Pancreas (tissue), 10 donors: ENCODE data around the gene AKAP1. TPM values are rescaled to one million over a fixed set of nuclear protein-coding genes. Genes with fewer than 3 reads are reported as not detected.

ENCODE experiments used
- ATAC-seq, 4 donors: fragments of 200-7000 bp; cut with Tn5 transposase; one replicate each; pipeline versions ENCODE4 v1.8.0 to v1.9.1; 2020; ENCODE audit warnings: mild to moderate bottlenecking in 4 of 4, moderate library complexity in 4 of 4
- DNase-seq, 6 donors: peaks; one replicate each; pipeline ENCODE4 v3.0.0-alpha.2; 2020
- FAIRE-seq: peaks from 2 replicates; lab custom pipeline; 2012; peaks lifted over from hg19 to GRCh38; lab: Jason Lieb, UNC
- H3K27ac ChIP-seq, 4 donors: fragments of 200-600 bp; sonication (generic); 1 replicate in 3 of 4; 2 replicates in 1 of 4; pipeline versions ENCODE4 v1.5.0 to v1.8.0; 2020
- H3K27me3 ChIP-seq, 4 donors: fragments of 200-600 bp; one replicate each; pipeline ENCODE4 v1.8.0; 2021
- H3K36me3 ChIP-seq, 3 donors: fragments of 200-600 bp; sonication (generic) in 1 of 3; one replicate each; pipeline versions ENCODE4 v1.5.0 to v1.8.0; 2020 to 2021
- H3K4me1 ChIP-seq, 3 donors: fragments of 200-600 bp; one replicate each; pipeline ENCODE4 v1.8.0; 2021
- H3K4me3 ChIP-seq, 4 donors: fragments of 200-600 bp; sonication (generic) in 2 of 4; one replicate each; pipeline versions ENCODE4 v1.5.0 to v1.8.0; 2020 to 2021
- H3K9me3 ChIP-seq, 4 donors: fragments of 200-600 bp; one replicate each; pipeline ENCODE4 v1.8.0; 2021
- WGBS, 2 donors: extraction: QIAGEN DNeasy Blood & Tissue Kit; methylation state at CpG; one replicate each; pipeline ENCODE4 v1.1.7; 2013; 5-methylcytosine and 5-hydroxymethylcytosine counted together
- intact Hi-C, 3 donors: fragments of 100-400 bp; cut with DNase I; formaldehyde crosslinking; loops; one replicate each; pipeline versions ENCODE4 v1.11.1 to v1.14.2; 2022
- polyA plus RNA-seq, 2 donors: library from polyadenylated mRNA; stranded (reverse); fragments of 200-250 nt; gene quantifications; one replicate each; pipeline ENCODE4 v1.2.3, GENCODE V29; 2013
- total RNA-seq, 6 donors: library from RNA; stranded (reverse); fragmentation: NEBNext Ultra II Directional in 4 of 6; extraction: Animal tissue kit (Norgen Biotek cat#: 25700) in 4 of 6; gene quantifications; one replicate each; pipeline versions ENCODE4 v1.2.1 to v1.2.4, GENCODE V29; 2021 to 2023
- TF ChIP-seq, protein P1 (sequence below), 4 donors: fragments of 200-600 bp; sonication (generic) in 3 of 4; IDR thresholded peaks; one replicate each; pipeline versions ENCODE4 v1.5.0 to v1.8.0; 2021; ENCODE audit warnings: antibody characterized with exemption in 4 of 4
- donor health status: healthy with polysubstance abuse.
- donor health status: DM: no; HTN: no; CAD: no; lungs with moderate emphysema.
- donor health status: DM: no; HTN: no; CAD: no.
- donor health status: control.
- donor health status: control.
- donor health status: Bipolar disorder and iron deficiency.
- donor health status: DM: yes; HTN: yes; CAD: no.
- donor health status: DM: no; HTN: no; CAD: no.
- donor health status: DM: no; HTN: no; CAD: no.
- donor health status: DM: yes; HTN: yes; CAD: no.

Gene AKAP1
- total and polyA plus RNA-seq, 8 donors = 9.8 to 23.8 (median 15.3) TPM

DNA sequence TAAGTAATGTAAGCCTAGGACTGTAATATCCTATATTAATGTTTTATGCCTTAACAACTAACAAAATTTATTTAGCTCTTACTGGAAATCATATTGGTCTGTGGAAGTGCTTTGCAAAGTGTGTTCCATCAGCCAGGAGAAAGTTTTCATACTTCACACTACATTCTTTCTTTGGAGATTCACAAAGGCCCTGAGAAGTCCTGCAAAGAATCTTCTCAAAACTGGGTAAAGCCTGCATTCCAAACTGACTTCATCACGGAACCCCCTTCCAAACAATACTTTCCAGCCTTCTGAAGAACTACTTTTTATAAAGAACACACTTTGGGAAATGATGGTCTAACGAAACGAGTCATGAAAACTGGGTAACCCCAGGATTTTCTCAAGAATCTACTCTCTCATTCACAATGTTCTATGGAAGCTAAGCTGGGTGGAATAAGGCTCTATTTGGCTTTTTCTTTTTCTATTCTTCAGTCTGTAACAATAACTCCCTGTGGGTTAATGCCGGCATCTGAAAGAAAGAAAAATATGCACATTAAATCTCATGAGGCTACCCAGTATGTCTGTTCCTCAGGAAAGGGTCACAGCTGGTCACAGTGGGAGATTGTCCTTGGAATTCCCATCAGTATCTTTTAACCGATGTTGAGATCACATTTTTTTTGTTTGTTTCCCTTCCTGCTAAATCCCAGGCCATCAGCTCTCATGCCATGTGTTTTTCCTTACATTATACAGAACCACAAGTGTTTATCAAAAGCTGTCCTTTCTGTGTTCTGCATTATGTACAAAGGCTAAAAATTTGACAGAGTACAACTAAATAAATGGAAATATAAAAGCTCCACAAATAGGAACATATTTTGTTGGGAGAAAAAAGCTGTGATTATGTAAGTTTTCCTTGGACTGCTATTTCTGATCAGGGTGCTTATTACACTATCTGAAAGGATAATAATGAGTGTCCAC, 12.8 kb upstream of the AKAP1 start:
- Histone ChIP-seq H3K4me3 (no peak overlapping the region), H3K27ac (no peak overlapping the region), H3K27me3 (no peaks in the 10 kb centered on the region), H3K4me1 (no peaks in the 10 kb centered on the region), H3K9me3 (no peaks in the 10 kb centered on the region), H3K36me3 (no peaks in the 10 kb centered on the region)
- TF ChIP-seq, protein P1, sequence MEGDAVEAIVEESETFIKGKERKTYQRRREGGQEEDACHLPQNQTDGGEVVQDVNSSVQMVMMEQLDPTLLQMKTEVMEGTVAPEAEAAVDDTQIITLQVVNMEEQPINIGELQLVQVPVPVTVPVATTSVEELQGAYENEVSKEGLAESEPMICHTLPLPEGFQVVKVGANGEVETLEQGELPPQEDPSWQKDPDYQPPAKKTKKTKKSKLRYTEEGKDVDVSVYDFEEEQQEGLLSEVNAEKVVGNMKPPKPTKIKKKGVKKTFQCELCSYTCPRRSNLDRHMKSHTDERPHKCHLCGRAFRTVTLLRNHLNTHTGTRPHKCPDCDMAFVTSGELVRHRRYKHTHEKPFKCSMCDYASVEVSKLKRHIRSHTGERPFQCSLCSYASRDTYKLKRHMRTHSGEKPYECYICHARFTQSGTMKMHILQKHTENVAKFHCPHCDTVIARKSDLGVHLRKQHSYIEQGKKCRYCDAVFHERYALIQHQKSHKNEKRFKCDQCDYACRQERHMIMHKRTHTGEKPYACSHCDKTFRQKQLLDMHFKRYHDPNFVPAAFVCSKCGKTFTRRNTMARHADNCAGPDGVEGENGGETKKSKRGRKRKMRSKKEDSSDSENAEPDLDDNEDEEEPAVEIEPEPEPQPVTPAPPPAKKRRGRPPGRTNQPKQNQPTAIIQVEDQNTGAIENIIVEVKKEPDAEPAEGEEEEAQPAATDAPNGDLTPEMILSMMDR (IDR thresholded peaks at IDR 0.05) = no peak
- ATAC-seq = no peak
- 65 to 72% methylated on average over 5 of the region's 5 CpGs for WGBS, 2 donors
- no peak for DNase-seq
- FAIRE-seq = no peak
- intact Hi-C loops = no loop called here

DNA sequence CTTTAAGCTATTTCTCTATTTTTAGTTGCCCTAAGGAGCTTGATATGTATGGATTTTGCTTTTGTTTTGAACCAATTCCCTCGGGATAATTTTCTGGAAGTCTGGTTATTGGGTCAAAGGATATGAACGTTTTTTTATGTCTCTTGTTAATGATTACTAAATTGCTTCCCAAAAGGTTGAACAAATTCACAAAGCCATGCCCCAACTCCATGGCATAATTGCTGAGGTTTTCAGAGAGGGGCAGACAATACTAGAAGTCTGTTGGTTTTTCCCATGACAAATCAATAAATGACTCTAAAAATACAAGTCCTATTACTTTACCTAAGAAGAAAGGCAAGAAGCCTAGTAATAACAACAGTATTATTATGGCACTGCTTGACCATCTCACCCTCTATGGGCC, 11.4 kb upstream of the AKAP1 start:
- TF ChIP-seq, protein P1 (IDR thresholded peaks at IDR 0.05) = no peak
- ATAC-seq = no peak
- H3K9me3 ChIP-seq = no peaks in the 10 kb centered on the region
- 4 to 7% methylated on average over 2 of the region's 2 CpGs for WGBS, 2 donors
- no peak overlapping the region for H3K4me3 ChIP-seq
- H3K27ac ChIP-seq = no peak overlapping the region
- no peaks in the 10 kb centered on the region for H3K27me3 ChIP-seq
- H3K36me3 ChIP-seq = no peaks in the 10 kb centered on the region
- H3K4me1 ChIP-seq = no peaks in the 10 kb centered on the region
- no peak for DNase-seq
- intact Hi-C loops = no loop called here
- FAIRE-seq = no peak

DNA sequence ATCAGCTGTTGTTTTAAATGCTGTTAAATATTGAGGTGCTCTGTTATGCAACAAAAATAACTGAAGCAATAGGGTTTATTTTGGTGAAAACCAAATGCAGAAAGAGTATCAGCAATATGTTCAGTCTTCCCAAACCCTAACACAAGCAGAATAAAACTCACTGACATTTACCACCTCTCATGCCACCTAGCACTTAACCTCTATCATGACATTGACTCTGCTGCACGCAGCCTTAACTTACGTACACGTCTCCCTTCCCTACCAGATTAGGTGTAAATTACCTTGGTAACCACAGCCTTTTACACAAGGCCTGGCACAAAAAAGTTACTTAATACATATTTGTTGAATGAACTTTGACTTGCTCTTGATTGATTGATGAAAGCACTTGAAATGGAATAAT, 9.9 kb upstream of the AKAP1 start:
- WGBS, 2 donors = 57 to 59% methylated on average over 3 of the region's 3 CpGs
- Histone ChIP-seq H3K9me3 (no peaks in the 10 kb centered on the region), H3K27me3 (no peaks in the 10 kb centered on the region), H3K36me3 (no peaks in the 10 kb centered on the region), H3K4me3 (no peak overlapping the region), H3K4me1 (no peaks in the 10 kb centered on the region), H3K27ac (no peak overlapping the region)
- DNase-seq = no peak
- FAIRE-seq = no peak
- intact Hi-C loops = no loop called here
- no peak for ATAC-seq
- TF ChIP-seq, protein P1 (IDR thresholded peaks at IDR 0.05) = no peak

DNA sequence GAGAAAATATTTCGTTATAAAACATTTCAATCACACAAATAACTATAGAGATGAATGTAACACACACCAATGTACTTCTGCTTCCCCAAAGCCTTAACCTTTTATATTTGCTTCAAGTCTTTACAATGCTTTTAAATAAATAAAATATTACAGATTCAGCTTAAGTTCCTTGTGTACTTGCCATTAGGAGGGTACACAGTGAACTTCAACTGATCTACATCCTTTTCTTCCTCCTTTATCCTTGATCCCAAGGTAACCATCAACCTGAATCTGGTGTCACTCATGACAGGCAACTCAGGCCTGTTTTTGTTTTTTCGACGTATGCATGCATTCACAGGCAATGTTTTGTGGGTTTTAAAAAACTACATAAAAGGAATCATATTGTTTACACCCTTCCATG, 9.3 kb upstream of the AKAP1 start:
- intact Hi-C loops = no loop called here

More for the DNA sequence above, 9.3 kb upstream of the AKAP1 start:
- DNase-seq = no peak
- H3K9me3 ChIP-seq = no peaks in the 10 kb centered on the region
- H3K4me3 ChIP-seq = no peak overlapping the region
- no peaks in the 10 kb centered on the region for H3K36me3 ChIP-seq
- 90 to 91% methylated on average over 3 of the region's 3 CpGs for WGBS, 2 donors
- no peak overlapping the region for H3K27ac ChIP-seq
- H3K4me1 ChIP-seq = no peaks in the 10 kb centered on the region
- no peak for ATAC-seq
- FAIRE-seq = no peak
- TF ChIP-seq, protein P1 (IDR thresholded peaks at IDR 0.05) = no peak
- no peaks in the 10 kb centered on the region for H3K27me3 ChIP-seq
